GM12891 (cell line): ENCODE results near the gene DDX25.

Source experiments
- PAX5 ChIP-seq: IDR thresholded peaks from 2 replicates; pipeline ENCODE4 v1.6.1; 2011; ENCODE audit warnings: low read length, moderate library complexity, mild to moderate bottlenecking; ENCODE audit not compliant: insufficient read depth, severe bottlenecking
- POLR2A ChIP-seq: IDR thresholded peaks from 2 replicates; pipeline ENCODE4 v1.6.1; 2011; ENCODE audit warnings: low read depth, low read length, control low read depth
- POLR2AphosphoS5 ChIP-seq: IDR thresholded peaks from 2 replicates; pipeline ENCODE4 v1.6.1; 2011; ENCODE audit warnings: low read depth, low read length, control low read depth
- POU2F2 ChIP-seq: IDR thresholded peaks from 2 replicates; pipeline ENCODE4 v1.6.1; 2011; ENCODE audit warnings: low read depth, mild to moderate bottlenecking, control low read depth, low read length, moderate library complexity
- TAF1 ChIP-seq: IDR thresholded peaks from 2 replicates; pipeline ENCODE4 v1.6.1; 2011; ENCODE audit warnings: low read depth, low read length, control low read depth

GRCh38 chr11:125873881-125874555 is 30.3 kb upstream of the DDX25 start:
- TF ChIP-seq POLR2A (no peak), TAF1 (no peak), POLR2AphosphoS5 (no peak), PAX5 (no peak), POU2F2 (no peak)
